ENCODE results near the gene EN2.

EN2 gene

DNA sequence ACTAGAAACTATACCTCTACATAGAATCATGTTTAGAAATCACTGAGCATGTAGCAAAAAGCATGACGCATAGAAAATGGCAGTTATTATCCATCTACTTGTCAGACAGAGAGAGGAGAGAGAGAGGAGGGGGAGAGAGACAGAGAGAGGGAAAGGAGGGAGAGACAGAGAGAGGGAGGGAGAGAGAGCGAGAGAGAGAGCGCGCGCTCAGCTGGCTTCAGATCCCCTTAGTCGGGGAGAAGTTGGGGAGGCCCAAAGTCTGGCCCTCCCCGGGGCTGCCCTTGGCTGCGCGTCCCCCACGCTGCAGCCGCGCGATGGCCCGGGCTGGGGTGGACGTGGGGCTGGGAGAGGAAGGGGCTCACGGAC, 51.4 kb downstream of the EN2 start:
- DNase-seq (ENCODE audit: low spot score), result no peak

DNA sequence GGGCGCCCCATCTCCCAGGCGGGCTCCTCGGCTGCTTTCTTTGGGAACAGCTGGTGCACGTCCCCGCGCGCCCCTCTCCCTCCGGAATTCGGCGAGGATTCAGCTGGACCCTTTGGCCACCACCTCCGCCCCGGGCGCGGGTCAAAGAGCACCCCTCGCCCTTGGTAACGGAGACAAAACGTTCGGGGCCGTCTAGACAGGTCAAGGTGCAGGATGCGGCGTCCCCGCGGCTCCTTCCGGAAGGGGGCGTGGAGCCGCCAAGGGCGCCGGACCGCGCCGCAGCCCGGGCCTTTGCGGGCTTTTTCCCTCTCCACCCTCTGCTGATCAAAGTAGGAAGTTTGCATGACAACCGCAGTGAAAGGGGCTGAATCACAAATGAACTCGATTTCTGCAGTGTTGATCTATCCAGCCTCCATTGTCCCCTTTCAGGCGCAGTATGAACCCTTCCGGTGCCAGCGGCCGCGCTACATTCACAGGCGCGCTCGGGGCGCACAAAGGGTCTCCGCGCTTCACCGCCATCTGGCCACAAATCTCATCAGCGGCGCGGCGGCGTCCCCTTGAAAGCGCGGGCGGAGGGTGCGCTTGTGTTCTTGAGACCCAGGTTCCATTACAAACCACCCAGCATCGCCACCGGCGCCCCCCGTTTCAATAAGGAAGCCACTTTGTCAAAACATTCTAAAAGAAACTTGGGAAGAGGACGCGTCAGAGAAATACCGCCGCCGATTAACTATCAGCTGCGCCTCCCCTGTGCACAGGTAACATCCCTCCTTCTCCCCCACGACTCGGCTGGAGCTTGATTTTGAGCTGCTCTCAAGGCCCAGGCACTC, 52.0 kb downstream of the EN2 start:
- DNase-seq (ENCODE audit: low spot score), result peak; percentile 81

DNA sequence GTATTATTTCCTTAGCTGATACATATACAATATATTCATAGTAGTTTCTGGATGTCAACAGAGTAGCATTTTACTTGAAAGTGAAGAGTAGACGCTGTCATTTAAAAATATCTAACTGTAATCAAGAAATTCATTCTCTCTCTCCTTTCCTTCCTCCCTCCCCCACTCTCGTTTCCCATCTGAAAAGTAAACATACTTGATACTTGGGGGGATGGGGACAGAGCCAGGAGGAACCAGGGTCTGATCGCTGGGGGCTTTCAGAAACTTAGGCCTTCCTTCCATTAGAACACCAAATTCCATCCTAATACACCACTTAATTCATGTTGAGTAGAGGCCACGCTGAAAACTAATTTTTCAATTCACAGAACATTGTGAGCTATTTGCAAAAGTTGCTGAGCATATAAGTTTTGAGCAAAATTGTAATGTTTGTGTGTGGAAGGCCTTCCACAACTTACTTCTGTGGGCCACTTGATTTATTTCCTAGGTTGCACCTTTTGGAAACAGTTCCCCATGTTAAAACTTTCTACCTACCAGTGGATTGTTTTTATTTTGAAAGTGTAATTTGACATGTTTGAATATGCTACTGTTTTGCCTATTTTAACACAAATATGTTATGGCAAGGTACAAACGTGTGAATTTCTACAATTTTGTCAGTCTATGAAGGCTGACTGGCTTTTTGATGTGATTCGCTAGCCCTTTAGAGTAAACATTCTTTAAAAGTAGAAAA, 53.2 kb downstream of the EN2 start:
- no peak for DNase-seq (ENCODE audit: low spot score)

DNA sequence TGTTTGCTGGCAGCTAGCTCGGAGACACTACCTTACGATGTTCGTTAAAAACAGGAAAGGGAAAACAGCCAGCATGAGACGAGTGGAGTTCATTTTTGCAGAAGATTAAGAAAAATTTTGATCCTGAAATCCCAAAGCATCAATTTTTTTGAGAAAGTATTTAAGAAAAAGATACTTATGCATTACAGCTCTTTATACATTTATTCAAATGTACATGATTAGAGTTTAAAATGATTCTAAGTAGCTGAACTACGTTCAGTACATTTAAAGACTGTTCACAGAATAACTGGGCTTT, 53.7 kb downstream of the EN2 start:
- DNase-seq (ENCODE audit: low spot score), result no peak

GRCh38 chr7:155512246-155512887, 54.4 kb downstream of the EN2 start:
- no peak for DNase-seq (ENCODE audit: low spot score)

- no peak for DNase-seq (ENCODE audit: low spot score)
Observed at GRCh38 chr7:155513543-155514285, 55.8 kb downstream of the EN2 start.

GRCh38 chr7:155514296-155514695, 56.4 kb downstream of the EN2 start:
- no peak for DNase-seq (ENCODE audit: low spot score)
